ENCODE results near the gene RINL.

RINL gene

DNA sequence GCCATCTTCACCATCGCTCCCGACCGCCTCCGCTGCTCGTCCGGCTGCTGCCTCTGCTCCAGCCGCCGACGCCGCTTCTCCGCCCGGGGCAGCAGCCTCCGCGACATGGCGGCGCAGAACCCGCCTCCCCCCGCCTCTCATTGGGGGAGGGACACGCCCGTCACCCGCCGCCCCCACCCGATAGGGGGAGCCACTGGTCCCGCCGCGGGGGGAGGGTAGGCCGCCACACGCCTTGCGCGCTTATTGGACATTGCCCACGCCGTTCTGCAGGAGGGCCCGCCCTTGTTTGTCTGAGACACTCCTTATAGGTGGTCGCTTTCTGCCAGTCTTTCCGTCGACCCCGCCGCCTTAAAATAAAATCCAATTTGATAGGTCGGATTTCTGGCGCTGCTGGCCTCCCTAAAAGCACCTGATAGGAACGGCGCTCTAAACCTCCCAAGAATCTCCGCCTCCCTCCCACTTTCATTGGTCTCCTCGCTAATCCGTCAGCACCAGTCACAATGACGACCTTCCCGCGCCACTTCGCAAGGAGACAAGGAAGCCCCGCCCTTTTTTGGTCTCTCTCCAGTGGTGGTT lies 28.1 kb downstream of the RINL start, which contains the start of gene HNRNPL:
Gene HNRNPL (minus strand): TSS at position 127 of the 576 bp plus-strand sequence. CDS start 20 bp downstream, at position 107.
- peak; percentile 99 to 100 (median 100) for DNase-seq

DNA sequence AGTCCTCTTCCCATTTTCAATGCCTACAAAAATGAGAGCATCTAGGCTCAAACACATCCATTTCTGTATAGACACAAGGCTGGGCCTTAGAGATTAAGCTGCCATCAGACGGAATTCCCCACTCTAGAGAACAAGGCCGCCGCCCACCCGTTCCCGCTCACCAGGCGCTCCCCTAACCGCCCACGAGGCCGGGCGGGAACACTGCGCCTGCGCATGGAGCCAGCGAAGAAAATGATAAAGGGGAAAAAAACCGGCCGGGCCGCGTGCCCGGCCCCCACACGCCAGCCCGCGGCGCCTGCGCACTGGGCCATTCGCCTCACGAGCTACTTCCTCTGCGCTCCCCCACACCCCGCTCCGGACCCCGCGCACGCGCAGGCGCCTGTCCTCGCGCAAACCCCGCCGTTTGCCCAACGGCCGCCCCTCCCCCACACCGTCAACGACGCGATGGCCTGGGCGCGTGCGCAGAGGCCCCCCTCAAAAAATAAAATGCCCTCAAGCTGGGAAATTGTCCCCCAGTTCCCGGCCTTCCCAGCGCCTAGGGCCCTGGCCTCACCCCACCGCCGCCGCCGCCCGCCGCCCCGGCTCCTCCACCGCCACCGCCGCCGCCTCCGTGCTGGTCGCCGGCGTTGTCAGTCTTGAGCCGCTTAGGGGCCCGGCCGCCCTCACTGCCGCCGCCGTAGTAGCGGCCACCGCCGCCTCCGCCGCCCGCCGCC lies 28.8 kb downstream of the RINL start:
- DNase-seq: peak in 55 of 56 donors; percentile 30 to 96 (median 88)

DNA sequence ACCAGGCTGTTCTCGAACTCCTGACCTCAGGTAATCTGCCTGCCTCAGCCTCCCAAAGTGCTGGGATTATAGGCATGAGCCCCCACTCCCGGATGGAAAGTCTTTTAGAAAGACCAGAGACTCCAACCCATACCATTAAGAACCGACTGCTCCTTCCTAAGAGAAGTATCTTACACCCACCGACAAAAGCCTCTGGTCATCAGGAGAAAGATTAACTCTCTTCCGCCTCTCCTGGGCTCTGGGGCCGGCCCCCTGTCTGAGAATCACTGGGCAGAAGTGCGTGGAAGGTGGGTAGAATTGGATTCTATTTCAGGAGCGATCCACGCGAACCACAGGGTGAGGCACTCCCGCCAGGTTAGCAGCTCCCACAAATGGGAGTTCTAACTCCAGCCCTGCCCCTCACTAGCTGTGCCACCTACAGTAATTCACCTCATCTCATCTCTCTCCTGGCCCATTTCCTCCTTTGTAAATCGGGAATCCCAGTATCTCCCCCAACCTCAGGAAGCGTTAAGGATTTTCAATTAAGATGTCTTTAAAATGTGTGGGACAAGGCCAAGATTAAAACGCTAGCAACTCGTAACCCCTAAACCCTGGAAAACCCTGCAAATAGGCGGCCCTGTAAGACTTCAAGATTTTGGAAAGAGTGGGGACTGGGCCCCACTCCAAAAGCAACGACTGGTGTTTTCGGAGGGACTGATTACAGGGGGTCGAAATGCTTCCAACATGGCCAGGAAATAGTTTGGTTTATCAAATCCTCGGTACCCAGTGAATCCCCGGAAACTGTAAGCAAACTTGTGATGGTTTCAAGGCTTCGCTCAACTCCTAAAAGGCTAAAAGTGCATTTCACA lies 29.6 kb downstream of the RINL start:
- DNase-seq: peak in 1 of 56 donors; percentile 42

DNA sequence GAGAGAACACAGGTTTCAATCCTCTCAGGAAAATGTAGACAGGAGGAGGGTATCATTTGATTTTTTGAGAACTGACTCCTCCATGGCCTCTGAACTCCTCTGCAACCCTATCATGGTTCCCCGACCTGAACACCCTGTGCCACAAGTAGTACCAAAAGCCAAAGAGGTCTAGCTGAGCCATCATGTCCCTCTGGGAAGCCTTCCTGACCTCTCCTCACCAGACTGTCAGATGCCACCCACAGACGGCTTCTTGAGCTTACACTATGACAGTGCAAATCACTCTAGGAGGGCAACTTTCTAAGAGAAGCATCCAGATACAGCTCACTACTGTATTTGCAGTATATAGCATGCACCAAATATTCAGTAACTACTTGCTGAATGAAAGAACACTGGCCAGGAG lies 32.0 kb downstream of the RINL start:
- DNase-seq: no peak

DNA sequence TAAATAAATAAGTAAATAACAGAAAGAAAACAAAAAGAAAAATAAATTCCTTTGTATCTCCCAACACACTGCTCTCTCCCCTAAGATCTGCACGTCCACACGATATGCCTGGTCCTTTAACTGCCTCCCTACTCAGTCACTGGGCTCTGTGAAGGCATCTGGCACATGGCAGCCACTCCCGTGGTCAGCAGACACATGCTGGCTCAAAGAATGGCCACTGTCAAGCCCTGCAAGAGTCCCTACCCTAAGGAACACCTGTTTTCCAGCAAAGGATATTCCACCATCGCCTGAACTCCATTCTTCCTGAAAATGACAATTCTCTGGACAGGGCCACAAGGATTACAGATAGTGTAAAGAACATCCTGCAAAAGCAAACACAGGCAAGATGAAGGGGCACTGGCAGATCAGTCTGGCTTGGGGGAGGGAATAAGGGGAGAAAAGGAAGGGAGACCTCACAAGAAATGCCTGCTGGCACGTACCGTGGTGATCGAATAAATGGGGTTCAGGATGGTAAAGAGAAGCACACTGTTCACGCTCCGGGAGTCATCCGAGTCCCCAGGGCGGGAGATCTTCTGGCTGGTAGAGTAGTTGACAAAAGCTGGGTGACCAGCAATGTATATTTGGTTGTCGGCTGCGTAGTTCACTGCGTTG lies 32.6 kb downstream of the RINL start:
- no peak for DNase-seq

DNA sequence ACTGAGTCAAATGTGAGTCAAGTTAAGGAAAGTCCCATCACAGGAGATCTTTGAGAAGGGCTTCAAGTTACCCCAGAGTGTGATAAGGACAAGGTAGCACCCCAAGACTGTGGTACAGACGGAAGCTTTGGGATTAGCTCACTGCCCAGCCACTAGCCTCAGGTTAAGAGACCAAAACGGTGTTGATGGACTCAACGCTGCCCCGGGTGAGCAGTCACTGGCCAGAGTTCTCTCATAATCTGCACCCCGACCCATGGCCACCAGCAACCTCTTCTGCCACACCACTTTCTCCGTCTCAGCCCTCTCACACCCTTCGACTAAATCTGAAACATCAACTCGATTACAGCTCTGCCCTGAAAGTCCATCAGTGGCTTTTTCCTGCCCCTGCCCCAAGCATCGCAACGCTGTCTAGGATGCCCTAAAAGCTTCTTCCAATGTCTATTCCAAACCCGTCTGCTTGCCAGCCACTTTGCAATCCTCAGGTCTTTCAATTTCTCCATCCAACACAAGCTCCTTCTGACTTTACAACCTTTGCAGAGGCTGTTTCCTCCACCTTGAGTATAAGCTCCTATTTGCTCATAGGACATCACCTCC lies 33.9 kb downstream of the RINL start:
- DNase-seq: no peak

DNA sequence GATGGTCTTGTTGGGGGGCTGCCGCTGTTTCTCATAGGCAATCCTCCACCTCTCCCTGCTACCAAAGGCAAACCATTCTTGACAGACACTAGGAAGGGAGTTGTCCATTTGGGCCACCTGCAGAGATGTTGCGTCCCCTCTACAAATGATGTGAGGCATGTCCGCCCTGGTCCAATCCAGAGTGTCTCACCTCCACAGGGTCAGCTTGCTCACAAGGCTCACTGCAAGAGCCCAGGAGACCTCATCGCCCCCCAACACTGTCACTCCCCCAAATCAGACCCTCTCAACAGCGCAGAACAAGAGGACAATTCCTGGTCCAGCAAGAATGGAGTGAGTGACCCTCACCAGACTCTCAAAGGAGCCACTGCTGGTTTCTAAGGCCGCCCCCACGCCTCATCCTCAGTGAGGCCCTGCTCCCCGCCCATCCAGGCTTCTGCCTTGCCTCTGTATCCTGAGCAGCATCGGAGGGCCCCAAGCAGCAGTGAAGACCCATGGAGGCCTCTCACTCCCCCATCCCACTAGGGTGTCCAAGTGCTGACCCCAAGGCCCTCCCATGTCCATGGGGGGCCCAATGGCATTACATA lies 34.8 kb downstream of the RINL start:
- no peak for DNase-seq

DNA sequence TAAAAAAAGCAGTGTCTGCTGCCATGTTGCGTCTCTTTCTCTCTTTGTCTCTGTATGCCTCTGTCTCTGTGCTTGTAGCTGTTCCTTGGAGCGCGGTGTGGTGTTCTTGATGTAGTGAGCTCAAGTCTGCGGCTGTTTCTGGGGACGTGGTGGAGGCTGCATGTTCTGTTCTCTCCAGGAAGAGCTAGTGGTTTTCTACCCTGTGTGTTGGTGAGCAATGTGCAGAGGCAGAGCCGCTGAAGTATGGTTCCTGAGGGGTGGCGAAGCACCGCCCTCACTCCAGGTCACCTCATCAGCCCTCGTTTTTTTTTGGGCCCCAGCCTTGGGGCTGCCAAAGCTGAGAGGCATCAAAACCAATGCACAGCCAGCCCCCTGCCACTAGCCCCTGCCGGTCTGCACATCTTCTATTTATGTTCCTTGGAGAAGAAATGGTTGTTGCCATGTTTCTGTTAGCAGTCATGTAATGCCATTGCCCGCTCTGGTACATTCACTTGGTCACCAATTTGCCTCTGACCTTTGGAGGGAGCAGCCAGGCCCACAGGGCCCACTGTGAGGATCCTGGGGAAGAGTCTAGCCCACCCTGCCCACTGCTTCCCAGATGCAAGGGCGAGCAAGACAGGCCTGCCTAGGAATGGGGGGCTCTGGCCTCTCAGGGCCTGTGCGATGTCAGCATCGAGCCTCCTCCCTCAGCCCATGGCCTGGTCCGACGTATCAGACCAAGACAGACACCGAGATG lies 35.5 kb downstream of the RINL start:
- no peak for DNase-seq

DNA sequence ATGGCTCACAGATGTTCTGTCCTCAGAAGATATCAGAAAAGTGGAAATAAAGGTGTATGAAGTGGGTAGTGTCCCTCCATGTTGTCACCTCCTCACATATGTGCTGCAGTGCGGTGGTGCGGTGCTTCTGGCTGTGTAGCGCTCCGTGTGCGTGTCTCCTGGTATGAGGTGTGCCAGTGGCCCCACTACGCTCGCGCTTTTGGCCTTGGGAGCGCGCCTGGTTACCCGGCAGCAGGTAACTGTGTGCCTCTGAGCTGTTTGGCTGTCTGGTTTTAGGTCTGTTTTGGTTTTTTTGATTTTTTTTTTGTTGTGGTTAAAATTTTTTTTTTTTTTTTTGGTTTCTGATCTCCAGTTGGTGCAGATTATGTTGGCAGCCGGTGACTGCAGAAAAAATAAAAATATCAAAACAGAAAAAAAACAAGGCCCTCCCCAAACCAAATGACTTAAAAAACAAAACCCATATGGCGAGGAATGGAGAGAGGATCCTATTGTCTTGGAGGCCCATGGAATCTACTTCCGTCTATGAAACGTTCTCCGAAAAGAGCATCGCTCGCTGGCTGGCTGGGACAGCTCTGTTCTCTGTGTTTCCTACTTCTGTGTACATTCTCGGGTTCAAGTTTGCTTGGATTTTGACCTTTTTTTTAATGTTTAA lies 36.2 kb downstream of the RINL start:
- DNase-seq: no peak

DNA sequence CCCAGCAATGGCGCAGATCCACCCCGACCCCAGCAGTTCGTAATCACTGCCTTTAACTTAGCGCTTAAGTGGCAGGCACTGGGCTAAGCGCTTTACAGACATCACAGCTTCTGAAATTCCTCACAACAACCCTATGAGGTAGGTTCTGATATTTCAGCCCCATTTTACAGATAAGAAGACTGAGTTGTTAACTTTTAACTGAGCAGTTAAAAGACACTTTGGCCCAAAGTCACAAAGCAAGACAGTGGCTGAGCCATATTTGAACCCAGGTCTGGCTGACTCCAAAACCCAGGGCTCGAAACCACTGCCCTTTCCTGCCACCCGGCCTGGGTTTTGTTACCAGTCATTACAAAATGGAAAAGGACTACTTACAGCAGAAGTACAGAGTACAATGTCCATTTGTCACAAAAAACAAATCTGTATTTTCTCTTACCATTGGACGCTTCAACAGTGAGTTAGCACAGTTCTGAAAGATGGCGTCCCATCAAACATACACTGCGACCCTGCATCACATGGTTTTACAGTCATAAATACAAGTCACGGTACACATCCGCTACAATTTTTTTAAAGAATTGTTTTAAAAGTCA lies 36.8 kb downstream of the RINL start:
- DNase-seq: no peak

DNA sequence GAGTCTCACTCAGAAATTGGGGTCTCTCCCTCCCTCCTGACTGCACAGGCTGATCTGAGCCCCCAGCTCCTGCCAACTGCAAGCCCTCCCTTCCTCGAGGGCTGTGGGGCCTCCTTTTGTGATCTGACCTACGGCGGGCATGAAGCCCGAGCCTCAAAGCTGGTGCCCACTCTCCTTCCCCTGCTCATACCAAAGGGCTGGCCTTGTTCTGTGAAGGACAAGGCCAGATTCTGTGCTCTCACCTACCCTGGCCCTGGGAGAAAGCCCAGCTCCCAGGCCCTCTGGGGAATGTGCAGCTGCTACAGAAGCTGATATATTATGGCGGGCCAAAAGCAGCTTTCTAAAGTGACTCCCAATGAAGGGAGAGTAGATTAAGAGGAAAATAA lies 37.5 kb downstream of the RINL start:
- no peak for DNase-seq

DNA sequence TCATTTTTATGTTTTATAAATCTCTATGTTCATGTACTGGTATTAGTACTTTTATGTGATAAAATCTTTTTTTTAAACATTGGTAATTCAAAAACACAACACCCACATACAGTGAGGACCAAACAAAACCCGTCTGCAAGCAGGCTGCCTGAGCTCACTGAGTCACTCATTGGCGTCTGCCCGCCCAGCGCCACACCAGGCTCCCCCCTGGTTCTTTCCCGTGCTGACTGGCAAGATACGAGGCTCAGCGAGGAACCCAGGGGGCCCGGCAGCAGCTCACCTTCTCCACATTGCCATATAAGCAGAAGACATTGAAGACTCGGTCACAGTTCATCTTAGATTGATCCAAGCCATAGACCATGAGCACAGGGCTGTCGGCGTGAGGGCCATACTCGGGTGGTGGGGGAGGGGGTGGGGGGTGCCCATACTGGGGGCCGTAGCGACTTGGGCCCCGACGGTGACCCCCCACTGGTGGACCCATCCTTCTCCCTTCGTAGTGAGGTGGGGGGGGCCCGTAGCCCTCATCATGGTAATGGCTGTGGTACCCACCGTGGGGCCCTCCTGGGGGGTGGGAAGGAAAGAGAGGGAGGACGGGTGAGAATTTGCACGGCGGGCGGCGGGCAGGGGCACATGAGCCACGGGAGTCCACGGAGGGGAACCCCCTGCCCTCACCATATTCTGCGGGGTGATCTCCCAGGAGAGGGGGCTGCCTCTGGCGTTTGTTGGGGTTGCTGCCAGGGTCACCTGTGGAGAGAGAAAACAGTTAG lies 38.1 kb downstream of the RINL start:
- no peak for DNase-seq

DNA sequence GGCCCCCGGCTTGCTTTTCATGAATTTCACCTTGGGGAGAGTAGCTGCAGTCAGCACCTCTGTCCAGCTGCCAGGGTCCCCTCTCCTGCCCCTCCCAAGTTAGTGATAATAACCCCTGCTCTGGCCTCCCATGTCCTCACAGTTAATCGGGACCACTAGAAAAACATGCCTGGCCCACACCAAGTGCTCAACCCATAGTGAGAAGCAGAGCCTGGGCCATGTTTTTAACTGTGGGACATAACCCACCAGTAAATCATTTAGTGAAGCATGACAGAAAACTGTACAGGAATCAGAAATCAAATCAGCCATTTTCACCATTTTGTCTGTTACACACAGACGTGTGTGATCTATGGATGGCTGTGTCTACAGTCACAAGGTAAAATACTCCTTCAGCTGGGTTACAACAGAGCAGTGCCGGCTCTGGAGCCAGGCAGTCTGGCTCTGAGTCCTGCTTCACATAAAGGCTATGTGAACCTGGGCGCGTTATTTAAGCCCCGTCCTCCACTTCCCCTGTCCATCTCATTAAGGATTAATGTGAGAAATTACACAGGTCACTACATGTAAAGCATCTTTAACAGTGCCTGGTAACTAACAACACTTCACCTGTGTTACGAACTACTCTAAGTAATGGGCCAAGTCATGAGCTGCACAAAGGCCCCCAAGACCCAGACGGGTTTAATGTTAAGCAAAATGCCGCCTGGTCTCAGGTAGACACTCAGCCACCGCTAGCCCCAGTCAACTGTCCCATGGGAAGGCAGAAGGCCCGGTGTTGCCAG lies 38.9 kb downstream of the RINL start:
- no peak for DNase-seq

DNA sequence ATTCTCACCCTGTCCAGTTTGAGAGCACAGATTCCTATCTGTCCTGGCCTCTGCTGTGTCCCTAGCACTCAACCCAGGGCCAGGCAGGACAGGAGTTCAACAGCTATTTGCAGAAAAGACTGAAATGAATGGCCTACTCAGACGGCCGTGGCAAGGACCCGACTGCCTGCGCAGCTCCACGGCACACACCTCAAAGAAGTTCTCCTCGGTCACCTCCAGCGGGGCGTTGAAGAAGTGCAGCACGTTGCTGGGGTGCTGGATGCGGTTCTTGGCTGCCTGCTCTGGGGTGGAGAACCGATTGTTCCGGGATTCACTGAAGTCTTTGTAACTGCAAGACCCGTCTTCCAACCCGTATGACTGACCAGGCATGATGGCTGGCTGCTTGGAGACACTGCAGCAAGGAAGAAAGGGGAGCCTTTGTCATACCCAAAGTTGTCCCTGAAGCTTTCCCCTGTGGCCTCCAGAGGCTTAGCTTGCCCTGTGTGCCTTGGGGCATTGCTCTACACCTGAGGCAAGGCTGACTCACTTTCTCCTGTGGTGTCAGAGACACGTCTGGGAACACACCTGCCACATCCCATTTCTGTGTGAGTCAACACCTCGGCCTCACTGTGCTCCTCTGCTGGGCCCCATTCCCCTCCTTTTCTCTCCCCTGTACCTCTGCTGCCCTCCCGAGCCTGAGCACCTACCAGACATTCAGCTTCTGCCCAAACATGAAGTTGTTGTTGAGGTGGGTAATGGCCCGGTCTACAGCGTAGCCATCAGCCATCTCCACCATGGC lies 39.7 kb downstream of the RINL start:
- DNase-seq: no peak

DNA sequence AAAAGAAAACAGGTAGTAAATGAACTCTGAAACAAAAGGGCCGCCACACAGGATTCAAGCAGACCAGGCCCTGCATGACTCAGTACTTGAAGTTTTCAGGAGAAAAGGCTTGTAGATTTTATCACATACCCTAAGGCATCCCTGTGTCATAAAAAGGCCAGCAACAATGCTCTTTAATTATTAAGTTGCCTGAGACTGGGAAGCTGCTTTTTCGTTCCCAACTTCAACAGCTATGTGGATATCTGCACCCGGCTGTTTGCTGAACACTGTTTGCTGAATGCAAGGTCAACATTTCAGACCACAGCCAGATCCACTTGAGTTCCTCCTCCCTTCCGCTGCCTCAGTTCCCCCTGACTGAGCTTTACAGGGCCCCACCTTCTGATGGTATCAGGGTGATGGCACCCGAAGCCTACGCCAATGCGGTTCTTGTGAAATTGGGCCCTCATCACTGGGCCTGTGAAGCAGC lies 40.4 kb downstream of the RINL start:
- DNase-seq: no peak

DNA sequence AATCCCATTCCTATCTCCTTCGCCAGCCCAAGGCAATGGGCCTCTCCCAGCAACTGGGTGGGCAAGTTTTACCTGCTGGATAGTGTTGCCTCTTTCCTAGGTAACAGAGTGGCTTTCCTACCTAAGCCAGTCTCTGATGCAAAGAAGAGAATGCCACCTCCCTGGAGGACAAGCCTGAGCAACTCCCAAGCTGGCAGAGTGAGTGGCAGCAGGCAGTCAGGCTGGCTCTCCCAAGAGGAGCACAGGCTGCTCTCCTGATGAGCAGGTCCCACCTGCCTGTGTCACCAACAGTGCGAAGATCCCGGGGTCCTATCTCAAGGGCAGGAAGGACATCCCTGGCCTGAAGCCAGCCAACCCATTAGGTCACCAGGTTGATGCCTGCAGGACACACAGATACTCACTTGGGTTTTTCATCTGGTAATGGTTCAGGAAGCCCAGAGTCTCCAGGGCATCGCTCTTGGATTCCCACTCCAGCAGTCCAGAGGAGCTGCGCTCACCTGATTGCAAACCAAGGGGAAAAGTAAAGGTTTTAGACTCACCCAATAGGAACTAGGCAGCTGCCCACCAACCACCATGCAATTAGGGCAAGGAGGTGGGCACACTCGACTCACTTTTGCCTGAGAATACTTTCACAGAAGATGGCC lies 41.0 kb downstream of the RINL start:
- no peak for DNase-seq
